Kidney (tissue), 14 donors: Measurements from ENCODE around the gene SLC22A23. TPM values are rescaled to one million over a fixed set of nuclear protein-coding genes. Genes with fewer than 3 reads are reported as not detected.
A peak's percentile ranks its signal among the peaks of the same experiment; 100 is the strongest.

Source experiments
- DNase-seq, 5 donors: peaks; one replicate each; pipeline ENCODE4 v3.0.0-alpha.2; 2013 to 2020
- FAIRE-seq: peaks from 2 replicates; lab custom pipeline; 2012; peaks lifted over from hg19 to GRCh38; lab: Jason Lieb, UNC
- H3K27ac ChIP-seq, 2 donors: one replicate each; pipeline ENCODE4 v1.7.0; 2013; ENCODE audit warnings: low read depth in 2 of 2, low read length in 2 of 2, inconsistent platforms in 1 of 2
- H3K27me3 ChIP-seq: one replicate; pipeline ENCODE4 v1.7.1; 2013; ENCODE audit warnings: low read length, inconsistent platforms; ENCODE audit not compliant: control insufficient read depth, insufficient read depth
- H3K36me3 ChIP-seq, 3 donors: one replicate each; pipeline versions ENCODE4 v1.7.0 to v1.7.1; 2013; ENCODE audit warnings: low read length in 3 of 3, control low read depth in 1 of 3, inconsistent platforms in 1 of 3; ENCODE audit not compliant: insufficient read depth in 3 of 3, control insufficient read depth in 2 of 3
- H3K4me1 ChIP-seq, 3 donors: one replicate each; pipeline versions ENCODE4 v1.7.0 to v1.7.1; 2013; ENCODE audit warnings: low read length in 3 of 3, inconsistent platforms in 1 of 3, low read depth in 1 of 3; ENCODE audit not compliant: control insufficient read depth in 2 of 3, insufficient read depth in 2 of 3
- H3K4me3 ChIP-seq, 3 donors: one replicate each; pipeline versions ENCODE4 v1.7.0 to v1.8.1; 2013; ENCODE audit warnings: low read length in 3 of 3, control low read depth in 1 of 3, inconsistent platforms in 1 of 3
- H3K9ac ChIP-seq, 3 donors: one replicate each; pipeline versions ENCODE4 v1.7.0 to v1.7.1; 2013; ENCODE audit warnings: low read length in 3 of 3, control low read depth in 1 of 3, inconsistent platforms in 1 of 3
- H3K9me3 ChIP-seq, 3 donors: one replicate each; pipeline versions ENCODE4 v1.7.0 to v1.7.1; 2013; ENCODE audit warnings: low read length in 3 of 3, control low read depth in 1 of 3, inconsistent platforms in 1 of 3; ENCODE audit not compliant: control insufficient read depth in 2 of 3, insufficient read depth in 1 of 3
- intact Hi-C: fragments of 100-400 bp; cut with DNase I; formaldehyde crosslinking; loops from one replicate; pipeline ENCODE4 v1.11.1; 2022
- polyA plus RNA-seq: library from polyadenylated mRNA; stranded (reverse); fragments of 350-450 nt; fragmentation: Illumina TruSeq; extraction: RNeasy Lipid Tissue Mini Kit (QIAGEN cat#74804); gene quantifications from one replicate; pipeline ENCODE4 v1.2.3, GENCODE V29; 2014; ENCODE audit warnings: low read depth, low replicate concordance; ENCODE audit not compliant: insufficient read depth
- total RNA-seq: library from RNA; stranded (reverse); fragmentation: NEBNext Ultra II Directional; extraction: Animal tissue kit (Norgen Biotek cat#: 25700); gene quantifications from one replicate; pipeline ENCODE4 v1.2.1, GENCODE V29; 2021
- TF ChIP-seq, protein P1 (sequence below): IDR thresholded peaks from 3 replicates; pipeline ENCODE4 v1.5.1; 2012; ENCODE audit warnings: mild to moderate bottlenecking, moderate library complexity, borderline replicate concordance; ENCODE audit not compliant: insufficient read depth; ENCODE audit errors: extremely low read depth
- donor health status: control.
- donor health status: control.
- donor health status: control.
- donor health status: control.
- donor health status: control.
- donor health status: DM: yes; HTN: yes; CAD: no.
- donor health status: Normal renal cell carcinoma (clear cell type).

SLC22A23 gene
- total and polyA plus RNA-seq, 2 donors from 2014 or later: 5.3 to 5.7 TPM

DNA sequence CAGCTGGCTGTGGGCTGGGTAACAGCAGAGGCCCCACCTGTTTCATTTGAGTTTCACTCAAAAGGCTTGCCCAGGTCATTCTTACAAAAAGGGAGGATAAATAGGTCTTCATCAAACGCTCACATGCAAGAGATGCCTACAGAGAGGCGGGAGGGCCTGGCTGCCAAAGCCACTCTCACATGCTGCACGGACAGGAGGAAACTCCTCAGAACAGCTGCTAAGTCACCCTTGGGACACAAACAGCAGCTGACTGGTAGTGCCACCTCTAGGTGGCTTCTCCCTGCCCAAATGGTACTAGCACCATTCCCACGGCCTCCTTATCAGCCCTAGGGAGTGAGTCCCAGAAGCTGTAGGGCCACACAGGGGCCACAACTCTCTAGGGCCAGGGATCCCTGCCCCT is 23.8 kb downstream of the SLC22A23 start:
- intact Hi-C loops: no loop called here
- no peak for FAIRE-seq
- H3K9me3 ChIP-seq: no peaks in the 10 kb centered on the region
- no peak overlapping the region for H3K27ac ChIP-seq
- TF ChIP-seq, protein P1, sequence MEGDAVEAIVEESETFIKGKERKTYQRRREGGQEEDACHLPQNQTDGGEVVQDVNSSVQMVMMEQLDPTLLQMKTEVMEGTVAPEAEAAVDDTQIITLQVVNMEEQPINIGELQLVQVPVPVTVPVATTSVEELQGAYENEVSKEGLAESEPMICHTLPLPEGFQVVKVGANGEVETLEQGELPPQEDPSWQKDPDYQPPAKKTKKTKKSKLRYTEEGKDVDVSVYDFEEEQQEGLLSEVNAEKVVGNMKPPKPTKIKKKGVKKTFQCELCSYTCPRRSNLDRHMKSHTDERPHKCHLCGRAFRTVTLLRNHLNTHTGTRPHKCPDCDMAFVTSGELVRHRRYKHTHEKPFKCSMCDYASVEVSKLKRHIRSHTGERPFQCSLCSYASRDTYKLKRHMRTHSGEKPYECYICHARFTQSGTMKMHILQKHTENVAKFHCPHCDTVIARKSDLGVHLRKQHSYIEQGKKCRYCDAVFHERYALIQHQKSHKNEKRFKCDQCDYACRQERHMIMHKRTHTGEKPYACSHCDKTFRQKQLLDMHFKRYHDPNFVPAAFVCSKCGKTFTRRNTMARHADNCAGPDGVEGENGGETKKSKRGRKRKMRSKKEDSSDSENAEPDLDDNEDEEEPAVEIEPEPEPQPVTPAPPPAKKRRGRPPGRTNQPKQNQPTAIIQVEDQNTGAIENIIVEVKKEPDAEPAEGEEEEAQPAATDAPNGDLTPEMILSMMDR: no peak
- H3K27me3 ChIP-seq: no peaks in the 10 kb centered on the region
- DNase-seq: peak in 1 of 5 donors; percentile 12
- no peak overlapping the region for H3K9ac ChIP-seq
- H3K36me3 ChIP-seq: no peaks in the 10 kb centered on the region
- no peak overlapping the region for H3K4me3 ChIP-seq
- H3K4me1 ChIP-seq: peaks cover 0 to 6% (median 5%) of the 10 kb centered on the region in 3 donors

DNA sequence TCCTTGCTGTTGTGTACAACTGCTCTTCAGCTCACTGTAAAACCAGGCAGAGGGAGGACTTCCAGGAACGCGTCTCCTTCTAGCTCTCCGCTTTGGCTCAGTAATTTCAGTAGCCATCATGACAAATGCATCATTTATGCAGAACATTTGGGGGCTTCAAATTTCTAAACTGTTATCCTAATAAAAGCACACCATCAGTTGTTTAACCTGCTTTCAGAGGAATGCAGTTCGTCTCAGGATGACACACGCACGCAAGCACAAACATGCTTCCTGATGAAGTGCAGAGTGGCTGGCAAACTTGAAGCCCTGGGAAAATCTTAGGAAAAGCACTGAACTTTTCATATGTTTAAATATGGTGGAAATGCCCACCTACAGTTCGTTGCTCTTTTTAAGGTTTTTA is 24.4 kb downstream of the SLC22A23 start:
- Histone ChIP-seq H3K4me3 (no peak overlapping the region), H3K36me3 (no peaks in the 10 kb centered on the region), H3K9me3 (no peaks in the 10 kb centered on the region), H3K9ac (no peak overlapping the region), H3K27ac (no peak overlapping the region), H3K27me3 (no peaks in the 10 kb centered on the region), H3K4me1 (peaks cover under 1 to 9% (median 8%) of the 10 kb centered on the region in 3 donors)
- DNase-seq (no peak), FAIRE-seq (no peak)
- intact Hi-C loops: no loop called here
- TF ChIP-seq, protein P1: no peak

- no peak overlapping the region for H3K4me3 ChIP-seq
- TF ChIP-seq, protein P1: no peak
- H3K4me1 ChIP-seq: peaks cover 4 to 13% (median 11%) of the 10 kb centered on the region in 3 donors
- DNase-seq: peak in 1 of 5 donors; percentile 18
- H3K36me3 ChIP-seq: no peaks in the 10 kb centered on the region
- H3K9ac ChIP-seq: no peak overlapping the region
- no peak for FAIRE-seq
- intact Hi-C loops: no loop called here
- no peaks in the 10 kb centered on the region for H3K9me3 ChIP-seq
- H3K27ac ChIP-seq: no peak overlapping the region
- H3K27me3 ChIP-seq: no peaks in the 10 kb centered on the region
These were observed 24.9 kb downstream of the SLC22A23 start for GRCh38 chr6:3431994-3432393.

DNA sequence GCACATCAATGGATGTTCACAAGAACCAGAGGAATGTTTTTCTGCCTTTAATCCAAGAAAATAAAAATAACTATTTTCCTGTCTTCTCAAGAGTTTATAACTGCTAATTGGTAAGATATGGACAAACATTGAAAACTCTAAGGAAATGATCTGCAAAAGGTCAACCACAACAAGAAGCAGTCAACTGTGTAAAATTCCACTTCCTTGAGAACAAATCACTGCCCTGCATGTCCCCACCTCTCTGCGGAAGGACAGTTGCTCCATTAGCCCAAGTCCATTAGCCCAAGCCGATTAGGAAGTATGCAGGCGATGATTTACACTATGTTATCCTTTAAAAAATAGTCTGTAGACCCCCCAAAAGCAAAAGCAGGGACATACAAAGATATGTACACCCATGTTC is 27.6 kb downstream of the SLC22A23 start:
- no peaks in the 10 kb centered on the region for H3K27me3 ChIP-seq
- H3K36me3 ChIP-seq: no peaks in the 10 kb centered on the region
- no peak overlapping the region for H3K9ac ChIP-seq
- peaks cover 4 to 16% (median 15%) of the 10 kb centered on the region in 3 donors for H3K4me1 ChIP-seq
- no peak overlapping the region for H3K27ac ChIP-seq
- TF ChIP-seq, protein P1: no peak
- H3K4me3 ChIP-seq: no peak overlapping the region
- intact Hi-C loops: no loop called here
- H3K9me3 ChIP-seq: no peaks in the 10 kb centered on the region
- no peak for FAIRE-seq
- DNase-seq: peak in 1 of 5 donors; percentile 1
